ENCODE measurements around the gene CLIC3.

Gene CLIC3

GRCh38 chr9:136985853-136986252 is 10.5 kb downstream of the CLIC3 start:
- H3K27me3 ChIP-seq (ENCODE audit: control insufficient read depth, insufficient read depth, low read length): peaks cover 22% of the 10 kb centered on the region

GRCh38 chr9:136985027-136985602 is 11.3 kb downstream of the CLIC3 start:
- Histone ChIP-seq H3K9ac (ENCODE audit: low read length) (no peak overlapping the region), H3K36me3 (ENCODE audit: control insufficient read depth, insufficient read depth, low read length) (no peaks in the 10 kb centered on the region), H3K4me1 (ENCODE audit: control insufficient read depth, insufficient read depth, low read length) (no peaks in the 10 kb centered on the region), H3K27ac (ENCODE audit: low read depth, low read length) (no peak overlapping the region), H3K27me3 (ENCODE audit: control insufficient read depth, insufficient read depth, low read length) (peaks cover 22% of the 10 kb centered on the region), H3K4me3 (ENCODE audit: low read length) (no peak overlapping the region)

More at GRCh38 chr9:136985853-136986252, 10.5 kb downstream of the CLIC3 start:
- H3K4me1 ChIP-seq (ENCODE audit: control insufficient read depth, insufficient read depth, low read length): no peaks in the 10 kb centered on the region
- H3K36me3 ChIP-seq (ENCODE audit: control insufficient read depth, insufficient read depth, low read length): no peaks in the 10 kb centered on the region
- no peak overlapping the region for H3K9ac ChIP-seq (ENCODE audit: low read length)
- H3K27ac ChIP-seq (ENCODE audit: low read depth, low read length): no peak overlapping the region
- no peak overlapping the region for H3K4me3 ChIP-seq (ENCODE audit: low read length)

- Histone ChIP-seq H3K4me3 (ENCODE audit: low read length) (no peak overlapping the region), H3K27ac (ENCODE audit: low read depth, low read length) (no peak overlapping the region), H3K9ac (ENCODE audit: low read length) (no peak overlapping the region), H3K36me3 (ENCODE audit: control insufficient read depth, insufficient read depth, low read length) (no peaks in the 10 kb centered on the region), H3K27me3 (ENCODE audit: control insufficient read depth, insufficient read depth, low read length) (peaks cover 22% of the 10 kb centered on the region), H3K4me1 (ENCODE audit: control insufficient read depth, insufficient read depth, low read length) (no peaks in the 10 kb centered on the region)
Observed at GRCh38 chr9:136984464-136985026, 11.8 kb downstream of the CLIC3 start.

GRCh38 chr9:136983656-136984314 is 12.6 kb downstream of the CLIC3 start:
- H3K9ac ChIP-seq (ENCODE audit: low read length): no peak overlapping the region
- H3K4me3 ChIP-seq (ENCODE audit: low read length): no peak overlapping the region
- H3K27me3 ChIP-seq (ENCODE audit: control insufficient read depth, insufficient read depth, low read length): peaks cover 22% of the 10 kb centered on the region
- H3K27ac ChIP-seq (ENCODE audit: low read depth, low read length): no peak overlapping the region
- no peaks in the 10 kb centered on the region for H3K4me1 ChIP-seq (ENCODE audit: control insufficient read depth, insufficient read depth, low read length)
- H3K36me3 ChIP-seq (ENCODE audit: control insufficient read depth, insufficient read depth, low read length): no peaks in the 10 kb centered on the region

GRCh38 chr9:136983167-136983566 is 13.2 kb downstream of the CLIC3 start:
- Histone ChIP-seq H3K27me3 (ENCODE audit: control insufficient read depth, insufficient read depth, low read length) (peaks cover 22% of the 10 kb centered on the region), H3K4me3 (ENCODE audit: low read length) (no peak overlapping the region), H3K4me1 (ENCODE audit: control insufficient read depth, insufficient read depth, low read length) (no peaks in the 10 kb centered on the region), H3K36me3 (ENCODE audit: control insufficient read depth, insufficient read depth, low read length) (no peaks in the 10 kb centered on the region), H3K9ac (ENCODE audit: low read length) (no peak overlapping the region), H3K27ac (ENCODE audit: low read depth, low read length) (no peak overlapping the region)

GRCh38 chr9:136982232-136983051 is 13.9 kb downstream of the CLIC3 start, which contains the start of gene LCNL1:
TSS of gene LCNL1 (plus strand) at chr9:136982993. CDS start at chr9:136983587, 594 bp downstream.
- Histone ChIP-seq H3K27ac (ENCODE audit: low read depth, low read length) (no peak within 1 kb of the TSS), H3K9ac (ENCODE audit: low read length) (no peak within 1 kb of the TSS), H3K4me1 (ENCODE audit: control insufficient read depth, insufficient read depth, low read length) (no peaks in the 10 kb centered on the region), H3K36me3 (ENCODE audit: control insufficient read depth, insufficient read depth, low read length) (no peaks in the 10 kb centered on the region), H3K4me3 (ENCODE audit: low read length) (no peak within 1 kb of the TSS), H3K27me3 (ENCODE audit: control insufficient read depth, insufficient read depth, low read length) (peaks cover 22% of the 10 kb centered on the region)

GRCh38 chr9:136981588-136982231 is 14.7 kb downstream of the CLIC3 start:
- Histone ChIP-seq H3K4me3 (ENCODE audit: low read length) (no peak overlapping the region), H3K27me3 (ENCODE audit: control insufficient read depth, insufficient read depth, low read length) (peaks cover 22% of the 10 kb centered on the region), H3K4me1 (ENCODE audit: control insufficient read depth, insufficient read depth, low read length) (no peaks in the 10 kb centered on the region), H3K36me3 (ENCODE audit: control insufficient read depth, insufficient read depth, low read length) (no peaks in the 10 kb centered on the region), H3K9ac (ENCODE audit: low read length) (no peak overlapping the region), H3K27ac (ENCODE audit: low read depth, low read length) (no peak overlapping the region)

- Histone ChIP-seq H3K4me1 (ENCODE audit: control insufficient read depth, insufficient read depth, low read length) (no peaks in the 10 kb centered on the region), H3K4me3 (ENCODE audit: low read length) (no peak overlapping the region), H3K27ac (ENCODE audit: low read depth, low read length) (no peak overlapping the region), H3K36me3 (ENCODE audit: control insufficient read depth, insufficient read depth, low read length) (no peaks in the 10 kb centered on the region), H3K9ac (ENCODE audit: low read length) (no peak overlapping the region), H3K27me3 (ENCODE audit: control insufficient read depth, insufficient read depth, low read length) (peaks cover 19% of the 10 kb centered on the region)
Observed at GRCh38 chr9:136980669-136981478, 15.5 kb downstream of the CLIC3 start.

- H3K9ac ChIP-seq (ENCODE audit: low read length): no peak overlapping the region
- H3K27ac ChIP-seq (ENCODE audit: low read depth, low read length): no peak overlapping the region
- H3K36me3 ChIP-seq (ENCODE audit: control insufficient read depth, insufficient read depth, low read length): no peaks in the 10 kb centered on the region
- H3K4me3 ChIP-seq (ENCODE audit: low read length): no peak overlapping the region
- no peaks in the 10 kb centered on the region for H3K4me1 ChIP-seq (ENCODE audit: control insufficient read depth, insufficient read depth, low read length)
- H3K27me3 ChIP-seq (ENCODE audit: control insufficient read depth, insufficient read depth, low read length): peaks cover 13% of the 10 kb centered on the region
Observed at GRCh38 chr9:136979769-136980587, 16.4 kb downstream of the CLIC3 start.

GRCh38 chr9:136978865-136979544 is 17.4 kb downstream of the CLIC3 start:
- peaks cover 9% of the 10 kb centered on the region for H3K27me3 ChIP-seq (ENCODE audit: control insufficient read depth, insufficient read depth, low read length)
- H3K4me1 ChIP-seq (ENCODE audit: control insufficient read depth, insufficient read depth, low read length): no peaks in the 10 kb centered on the region
- H3K27ac ChIP-seq (ENCODE audit: low read depth, low read length): no peak overlapping the region
- no peaks in the 10 kb centered on the region for H3K36me3 ChIP-seq (ENCODE audit: control insufficient read depth, insufficient read depth, low read length)
- no peak overlapping the region for H3K9ac ChIP-seq (ENCODE audit: low read length)
- no peak overlapping the region for H3K4me3 ChIP-seq (ENCODE audit: low read length)
